ENCODE data around the gene PODXL2. TPM values are rescaled to one million over a fixed set of nuclear protein-coding genes. Genes with fewer than 3 reads are reported as not detected.
A peak's percentile ranks its signal among the peaks of the same experiment; 100 is the strongest.
"Not testable (repeated sequence)": the region's sequence is repeated elsewhere in the genome, so short reads cannot be mapped to it uniquely, and the experiment has no call there.

The PODXL2 gene
- total RNA-seq, 1 donor from 2014 or later, result 74.0 TPM

DNA sequence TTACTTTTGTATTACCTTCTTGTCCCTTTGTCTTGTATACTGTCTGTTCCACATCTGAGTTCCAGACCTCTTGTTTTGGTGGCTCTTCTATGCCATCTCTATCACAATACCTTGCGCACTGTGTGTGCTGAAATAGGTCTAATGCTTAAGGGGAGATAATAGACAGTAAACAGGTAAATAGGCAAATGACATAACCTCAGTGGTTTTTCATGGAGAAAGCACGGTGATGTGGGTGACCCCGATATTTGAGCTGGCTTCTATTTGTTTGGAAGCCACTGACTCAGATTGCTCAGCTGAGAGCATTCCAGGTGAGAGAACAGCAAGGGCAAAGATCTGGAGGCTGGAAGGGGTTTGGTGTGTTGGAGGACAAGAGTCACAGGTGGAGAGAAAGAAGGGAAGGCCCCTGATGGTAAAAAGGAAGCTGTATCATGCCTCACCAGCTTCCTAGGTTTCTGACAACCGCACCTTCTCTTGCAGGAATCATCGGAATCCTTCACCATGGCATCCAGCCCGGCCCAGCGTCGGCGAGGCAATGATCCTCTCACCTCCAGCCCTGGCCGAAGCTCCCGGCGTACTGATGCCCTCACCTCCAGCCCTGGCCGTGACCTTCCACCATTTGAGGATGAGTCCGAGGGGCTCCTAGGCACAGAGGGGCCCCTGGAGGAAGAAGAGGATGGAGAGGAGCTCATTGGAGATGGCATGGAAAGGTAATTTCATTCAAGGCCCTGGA lies 30.0 kb upstream of the PODXL2 start:
- Mint-ChIP-seq H3K27ac (ENCODE audit: unreplicated experiment) (peak overlapping the region; percentile 99), H3K27me3 (ENCODE audit: low read depth) (peaks cover 4% of the 10 kb centered on the region), H3K4me1 (peaks cover 48% of the 10 kb centered on the region), H3K4me3 (peak overlapping the region; percentile 88), H3K9me3 (no peaks in the 10 kb centered on the region), H3K36me3 (ENCODE audit: low read depth) (peaks cover 14% of the 10 kb centered on the region)
- DNase-seq (ENCODE audit: low read depth, low spot score), result no peak
- TF ChIP-seq, protein P1, sequence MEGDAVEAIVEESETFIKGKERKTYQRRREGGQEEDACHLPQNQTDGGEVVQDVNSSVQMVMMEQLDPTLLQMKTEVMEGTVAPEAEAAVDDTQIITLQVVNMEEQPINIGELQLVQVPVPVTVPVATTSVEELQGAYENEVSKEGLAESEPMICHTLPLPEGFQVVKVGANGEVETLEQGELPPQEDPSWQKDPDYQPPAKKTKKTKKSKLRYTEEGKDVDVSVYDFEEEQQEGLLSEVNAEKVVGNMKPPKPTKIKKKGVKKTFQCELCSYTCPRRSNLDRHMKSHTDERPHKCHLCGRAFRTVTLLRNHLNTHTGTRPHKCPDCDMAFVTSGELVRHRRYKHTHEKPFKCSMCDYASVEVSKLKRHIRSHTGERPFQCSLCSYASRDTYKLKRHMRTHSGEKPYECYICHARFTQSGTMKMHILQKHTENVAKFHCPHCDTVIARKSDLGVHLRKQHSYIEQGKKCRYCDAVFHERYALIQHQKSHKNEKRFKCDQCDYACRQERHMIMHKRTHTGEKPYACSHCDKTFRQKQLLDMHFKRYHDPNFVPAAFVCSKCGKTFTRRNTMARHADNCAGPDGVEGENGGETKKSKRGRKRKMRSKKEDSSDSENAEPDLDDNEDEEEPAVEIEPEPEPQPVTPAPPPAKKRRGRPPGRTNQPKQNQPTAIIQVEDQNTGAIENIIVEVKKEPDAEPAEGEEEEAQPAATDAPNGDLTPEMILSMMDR (conservative IDR thresholded peaks at IDR 0.05), result no peak

DNA sequence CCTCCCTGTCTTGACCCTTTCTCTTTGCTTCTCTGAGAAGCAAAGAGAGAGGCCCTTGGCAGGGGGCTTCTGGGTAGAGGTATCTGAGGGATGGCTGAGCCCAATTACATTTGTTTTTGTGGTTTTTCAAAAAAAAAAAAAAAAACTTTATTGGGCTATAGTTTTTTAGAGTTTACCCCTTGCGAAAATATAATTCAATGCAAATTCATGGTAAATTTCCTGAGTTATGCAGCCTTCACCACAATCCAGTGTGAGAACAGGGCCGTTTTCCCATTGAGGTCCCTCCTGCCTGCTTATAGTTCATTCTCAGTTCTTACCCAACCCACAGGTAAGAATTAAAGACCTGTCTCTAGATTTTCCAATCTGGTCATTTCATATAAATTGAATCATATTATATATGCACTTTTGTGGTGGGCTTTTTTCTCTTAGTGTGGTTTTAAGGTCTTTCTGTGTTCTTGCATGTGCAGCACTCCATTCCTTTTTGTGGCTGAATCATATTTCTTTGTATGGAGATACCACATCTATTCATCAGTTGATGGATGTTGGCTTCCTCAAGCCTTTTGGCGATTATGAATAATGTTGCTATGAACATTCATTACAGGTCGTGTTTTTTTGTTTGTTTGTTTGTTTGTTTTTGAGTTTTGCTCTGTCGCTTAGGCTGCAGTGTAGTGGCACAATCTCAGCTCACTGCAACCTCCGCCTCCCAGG lies 28.1 kb upstream of the PODXL2 start:
- TF ChIP-seq, protein P1 (conservative IDR thresholded peaks at IDR 0.05), result no peak
- Mint-ChIP-seq H3K9me3 (no peaks in the 10 kb centered on the region), H3K4me3 (peak overlapping the region; percentile 88), H3K36me3 (ENCODE audit: low read depth) (peaks cover 22% of the 10 kb centered on the region), H3K4me1 (peaks cover 51% of the 10 kb centered on the region), H3K27ac (ENCODE audit: unreplicated experiment) (no peak overlapping the region), H3K27me3 (ENCODE audit: low read depth) (no peaks in the 10 kb centered on the region)
- DNase-seq (ENCODE audit: low read depth, low spot score), result no peak

DNA sequence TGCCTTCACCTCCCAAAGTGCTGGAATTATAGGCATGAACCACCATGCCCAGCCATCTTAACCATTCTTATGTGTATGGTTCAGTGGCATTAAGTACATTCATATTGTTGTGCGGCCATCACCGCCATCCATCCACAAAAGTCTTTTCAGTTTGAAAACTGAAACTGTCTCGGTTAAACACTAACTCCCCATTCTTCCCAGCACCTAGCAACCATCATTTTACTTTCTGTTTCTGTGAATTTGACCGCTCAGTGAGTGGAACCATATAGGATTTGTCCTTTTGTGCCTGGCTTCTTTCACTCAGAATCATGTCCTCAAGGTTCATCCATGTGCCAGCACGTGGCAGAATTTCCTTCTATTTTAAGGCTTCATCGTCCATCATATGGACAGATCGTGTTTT lies 24.9 kb upstream of the PODXL2 start:
- H3K9me3 Mint-ChIP-seq, result no peaks in the 10 kb centered on the region
- no peak overlapping the region for H3K27ac Mint-ChIP-seq (ENCODE audit: unreplicated experiment)
- DNase-seq (ENCODE audit: low read depth, low spot score), result no peak
- TF ChIP-seq, protein P1 (conservative IDR thresholded peaks at IDR 0.05), result no peak
- H3K4me3 Mint-ChIP-seq, result peak overlapping the region; percentile 9
- no peaks in the 10 kb centered on the region for H3K27me3 Mint-ChIP-seq (ENCODE audit: low read depth)
- H3K36me3 Mint-ChIP-seq (ENCODE audit: low read depth), result peaks cover 39% of the 10 kb centered on the region
- peaks cover 40% of the 10 kb centered on the region for H3K4me1 Mint-ChIP-seq

DNA sequence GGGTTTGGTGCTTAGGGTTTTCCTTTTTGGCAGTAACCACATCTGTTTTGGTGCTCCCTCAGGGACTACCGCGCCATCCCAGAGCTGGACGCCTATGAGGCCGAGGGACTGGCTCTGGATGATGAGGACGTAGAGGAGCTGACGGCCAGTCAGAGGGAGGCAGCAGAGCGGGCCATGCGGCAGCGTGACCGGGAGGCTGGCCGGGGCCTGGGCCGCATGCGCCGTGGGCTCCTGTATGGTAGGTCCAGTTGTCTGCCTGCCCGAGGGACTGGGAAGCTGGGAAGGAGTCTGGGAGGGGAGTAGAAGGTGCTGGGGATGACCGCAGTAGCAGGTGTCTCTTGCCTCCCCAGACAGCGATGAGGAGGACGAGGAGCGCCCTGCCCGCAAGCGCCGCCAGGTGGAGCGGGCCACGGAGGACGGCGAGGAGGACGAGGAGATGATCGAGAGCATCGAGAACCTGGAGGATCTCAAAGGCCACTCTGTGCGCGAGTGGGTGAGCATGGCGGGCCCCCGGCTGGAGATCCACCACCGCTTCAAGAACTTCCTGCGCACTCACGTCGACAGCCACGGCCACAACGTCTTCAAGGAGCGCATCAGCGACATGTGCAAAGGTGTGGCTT lies 24.3 kb upstream of the PODXL2 start:
- DNase-seq (ENCODE audit: low read depth, low spot score), result no peak
- H3K4me1 Mint-ChIP-seq, result peaks cover 34% of the 10 kb centered on the region
- peaks cover 42% of the 10 kb centered on the region for H3K36me3 Mint-ChIP-seq (ENCODE audit: low read depth)
- no peak overlapping the region for H3K27ac Mint-ChIP-seq (ENCODE audit: unreplicated experiment)
- TF ChIP-seq, protein P1 (conservative IDR thresholded peaks at IDR 0.05), result no peak
- H3K9me3 Mint-ChIP-seq, result no peaks in the 10 kb centered on the region
- H3K4me3 Mint-ChIP-seq, result no peak overlapping the region
- H3K27me3 Mint-ChIP-seq (ENCODE audit: low read depth), result no peaks in the 10 kb centered on the region

DNA sequence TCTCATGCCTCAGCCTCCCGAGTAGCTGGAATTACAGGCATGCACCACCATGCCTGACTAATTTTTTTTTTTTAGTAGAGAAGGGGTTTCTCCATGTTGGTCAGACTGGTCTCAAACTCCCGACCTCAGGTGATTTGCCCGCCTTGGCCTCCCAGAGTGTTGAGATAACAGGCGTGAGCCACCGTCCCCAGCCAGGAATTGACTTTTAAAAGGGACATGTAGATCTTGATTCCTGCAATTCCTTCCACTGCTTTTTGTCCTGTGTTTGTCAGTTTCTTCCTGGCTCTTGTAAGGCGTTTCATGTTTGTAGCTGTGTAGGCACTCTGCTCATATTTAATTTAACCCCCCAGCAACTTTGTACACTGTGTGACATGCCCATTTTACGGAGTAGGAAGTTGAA lies 23.4 kb upstream of the PODXL2 start:
- H3K9me3 Mint-ChIP-seq; H3K27ac Mint-ChIP-seq (ENCODE audit: unreplicated experiment): not testable (repeated sequence)
- peaks cover 44% of the 10 kb centered on the region for H3K36me3 Mint-ChIP-seq (ENCODE audit: low read depth)

More for the DNA sequence above, 23.4 kb upstream of the PODXL2 start:
- not testable (repeated sequence) for DNase-seq (ENCODE audit: low read depth, low spot score); H3K27me3 Mint-ChIP-seq (ENCODE audit: low read depth); H3K4me3 Mint-ChIP-seq
- H3K4me1 Mint-ChIP-seq, result peaks cover 27% of the 10 kb centered on the region

All from neural crest cell (in vitro differentiated cells).